Erythroblast (primary cell): Measurements from ENCODE around the gene APEX2.

Experiments used
- GATA1 ChIP-seq: IDR thresholded peaks from 2 replicates; pipeline ENCODE4 v1.6.1; 2011; ENCODE audit warnings: low read depth, mild to moderate bottlenecking, control low read depth, low read length, moderate library complexity
- POLR2A ChIP-seq: IDR thresholded peaks from 2 replicates; pipeline ENCODE4 v1.6.1; 2011; ENCODE audit warnings: mild to moderate bottlenecking, low read length

DNA sequence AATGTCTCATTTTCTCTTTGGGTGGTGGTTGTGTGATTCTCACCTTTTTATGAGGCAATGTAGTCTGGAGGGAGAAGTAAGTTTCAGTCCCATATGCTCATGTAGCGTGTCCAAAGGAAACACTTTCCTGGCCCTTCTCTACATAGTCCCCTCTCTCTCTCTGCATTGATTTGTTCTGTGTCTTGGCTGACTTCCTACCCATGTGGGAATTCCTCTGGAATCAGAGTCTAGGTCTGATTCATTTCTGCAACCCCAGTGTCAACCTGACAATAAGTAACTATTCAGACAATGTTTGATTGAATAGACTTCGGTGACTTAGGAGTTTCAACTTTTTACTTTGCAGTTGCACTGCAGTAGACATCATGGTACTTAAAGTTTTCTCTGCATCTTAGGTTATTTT is 33.3 kb downstream of the APEX2 start:
- TF ChIP-seq POLR2A (no peak), GATA1 (no peak)
